SK-N-SH (cell line): ENCODE measurements around the gene ZNF25. TPM values are rescaled to one million over a fixed set of nuclear protein-coding genes. Genes with fewer than 3 reads are reported as not detected.
A peak's percentile ranks its signal among the peaks of the same experiment; 100 is the strongest.

ENCODE experiments used
- CTCF ChIA-PET: fragments of 300-600, 350-600 bp; formaldehyde crosslinking; extraction: SDS; loops from one replicate; lab custom pipeline; 2021; lab: Yijun Ruan, JAX
- POLR2A ChIA-PET: fragments of 350-600 bp; sonication (Branson Sonifier 250); formaldehyde crosslinking; extraction: SDS; loops from one replicate; lab custom pipeline; 2020; ENCODE audit warnings: antibody characterized with exemption, inconsistent platforms; lab: Yijun Ruan, JAX
- DNase-seq: peaks from one replicate; pipeline ENCODE4 v3.0.0; 2012
- H2AFZ ChIP-seq: fragments of 200-600 bp; sonication (generic); 2 replicates; pipeline ENCODE4 v1.8.1; 2016; ENCODE audit warnings: antibody characterized with exemption, mild to moderate bottlenecking, low read depth
- H3F3A ChIP-seq: fragments of 200-600 bp; sonication (generic); replicated peaks from 2 replicates; pipeline ENCODE3; 2016; ENCODE audit warnings: antibody characterized with exemption, mild to moderate bottlenecking; ENCODE audit not compliant: insufficient read depth
- H3K27ac ChIP-seq, 2 experiments: fragments of 200-500 bp in 1 of 2; fragments of 200-600 bp in 1 of 2; sonication (Bioruptor generic) in 1 of 2; sonication (generic), shearing (Covaris generic) in 1 of 2; 2 replicates each; pipeline versions ENCODE4 v1.5.1 to v1.6.1; 2014 to 2016; ENCODE audit warnings: low read depth in 2 of 2, inconsistent platforms in 1 of 2, low read length in 1 of 2, mild to moderate bottlenecking in 1 of 2, mixed read lengths in 1 of 2
- H3K27me3 ChIP-seq: fragments of 200-600 bp; sonication (generic), shearing (Covaris generic); 2 replicates; pipeline ENCODE4 v1.6.1; 2016; ENCODE audit warnings: mixed run types; ENCODE audit not compliant: insufficient read depth
- H3K36me3 ChIP-seq, 2 experiments: fragments of 200-500 bp in 1 of 2; fragments of 200-600 bp in 1 of 2; sonication (Bioruptor generic) in 1 of 2; sonication (generic) in 1 of 2; replicated peaks in 1 of 2; 2 replicates each; pipeline versions ENCODE3 to v1.5.1; 2014 to 2016; ENCODE audit warnings: low read length in 1 of 2, mild to moderate bottlenecking in 1 of 2; ENCODE audit not compliant: insufficient read depth in 2 of 2, control insufficient read depth in 1 of 2
- H3K4me1 ChIP-seq, 2 experiments: fragments of 200-500 bp in 1 of 2; fragments of 200-600 bp in 1 of 2; sonication (Bioruptor generic) in 1 of 2; sonication (generic), shearing (Covaris generic) in 1 of 2; 2 replicates each; pipeline versions ENCODE4 v1.5.1 to v1.6.1; 2014 to 2016; ENCODE audit warnings: low read depth in 1 of 2, low read length in 1 of 2, mixed run types in 1 of 2; ENCODE audit not compliant: insufficient read depth in 2 of 2, control insufficient read depth in 1 of 2
- H3K4me2 ChIP-seq: fragments of 200-600 bp; sonication (generic), shearing (Covaris generic); 2 replicates; pipeline ENCODE4 v1.6.1; 2017; ENCODE audit warnings: mixed run types
- H3K4me3 ChIP-seq, 2 experiments: fragments of 200-500 bp in 1 of 2; fragments of 200-600 bp in 1 of 2; sonication (Bioruptor generic) in 1 of 2; sonication (generic), shearing (Covaris generic) in 1 of 2; 2 replicates each; pipeline versions ENCODE4 v1.5.1 to v1.8.1; 2014 to 2016; ENCODE audit warnings: low read depth in 2 of 2, inconsistent platforms in 1 of 2, low read length in 1 of 2, mild to moderate bottlenecking in 1 of 2, mixed read lengths in 1 of 2, moderate library complexity in 1 of 2
- H3K79me2 ChIP-seq: fragments of 200-600 bp; sonication (generic); 2 replicates; pipeline ENCODE4 v1.8.1; 2017; ENCODE audit warnings: mild to moderate bottlenecking; ENCODE audit not compliant: insufficient read depth
- H3K9ac ChIP-seq: fragments of 200-600 bp; sonication (generic); 2 replicates; pipeline ENCODE4 v1.6.1; 2017; ENCODE audit warnings: mixed run types
- H3K9me2 ChIP-seq: fragments of 200-600 bp; sonication (generic); 2 replicates; pipeline ENCODE4 v1.6.1; 2017; ENCODE audit warnings: mixed run types
- H3K9me3 ChIP-seq: fragments of 200-600 bp; sonication (generic); 2 replicates; pipeline ENCODE4 v1.6.1; 2017; ENCODE audit warnings: mixed run types, mild to moderate bottlenecking, moderate library complexity
- H4K20me1 ChIP-seq: fragments of 200-600 bp; sonication (generic); 2 replicates; pipeline ENCODE4 v1.6.1; 2017; ENCODE audit warnings: mild to moderate bottlenecking, mixed run types; ENCODE audit not compliant: insufficient read depth
- CHD2 ChIP-seq: fragments of 150-350 bp; IDR thresholded peaks from 2 replicates; pipeline ENCODE4 v1.6.1; 2018; ENCODE audit warnings: low read length; ENCODE audit not compliant: partially characterized antibody
- FOSL2 ChIP-seq: IDR thresholded peaks from 2 replicates; pipeline ENCODE4 v1.4.0; 2012; ENCODE audit warnings: low read depth, mild to moderate bottlenecking, moderate library complexity, borderline replicate concordance
- FOXM1 ChIP-seq: IDR thresholded peaks from 2 replicates; pipeline ENCODE4 v1.4.0; 2012; ENCODE audit warnings: low read depth, mild to moderate bottlenecking
- GATA2 ChIP-seq: sonication (generic); formaldehyde crosslinking; IDR thresholded peaks from 2 replicates; pipeline ENCODE4 v1.5.0; 2020; ENCODE audit warnings: mild to moderate bottlenecking, missing genetic modification reagents
- JUND ChIP-seq: IDR thresholded peaks from 2 replicates; pipeline ENCODE4 v1.4.0; 2012
- MEF2A ChIP-seq: IDR thresholded peaks from 2 replicates; pipeline ENCODE4 v1.4.0; 2012; ENCODE audit warnings: low read depth, borderline replicate concordance
- MXI1 ChIP-seq: IDR thresholded peaks from 2 replicates; pipeline ENCODE4 v1.6.1; 2012; ENCODE audit warnings: mild to moderate bottlenecking, low read depth, low read length, improper control_type of control experiment
- NFIC ChIP-seq: IDR thresholded peaks from 2 replicates; pipeline ENCODE4 v1.4.0; 2012; ENCODE audit warnings: borderline replicate concordance
- POLR2AphosphoS5 ChIP-seq: IDR thresholded peaks from 2 replicates; pipeline ENCODE4 v1.6.1; 2012; ENCODE audit warnings: low read depth, low read length
- RCOR1 ChIP-seq: fragments of 150-350 bp; IDR thresholded peaks from 2 replicates; pipeline ENCODE4 v1.6.1; 2017; ENCODE audit warnings: antibody characterized with exemption, low read length
- RFX5 ChIP-seq: IDR thresholded peaks from 2 replicates; pipeline ENCODE4 v1.6.1; 2012; ENCODE audit warnings: mild to moderate bottlenecking, improper control_type of control experiment, low read length
- SIN3A ChIP-seq: IDR thresholded peaks from 2 replicates; pipeline ENCODE4 v1.6.1; 2012; ENCODE audit warnings: low read depth, mild to moderate bottlenecking, low read length, moderate library complexity, borderline replicate concordance
- SMC3 ChIP-seq: IDR thresholded peaks from 2 replicates; pipeline ENCODE4 v1.6.1; 2012; ENCODE audit warnings: low read depth, low read length, improper control_type of control experiment
- TEAD4 ChIP-seq: IDR thresholded peaks from 2 replicates; pipeline ENCODE4 v1.4.0; 2012; ENCODE audit warnings: mild to moderate bottlenecking, borderline replicate concordance; ENCODE audit not compliant: insufficient read depth
- YY1 ChIP-seq: IDR thresholded peaks from 2 replicates; pipeline ENCODE4 v1.4.0; 2012; ENCODE audit warnings: low read depth, mild to moderate bottlenecking
- WGBS: methylation state at CpG from one replicate; pipeline ENCODE4 v1.1.6; 2017; ENCODE audit warnings: low lambda C conversion rate; 5-methylcytosine and 5-hydroxymethylcytosine counted together
- polyA plus RNA-seq, 3 experiments: library from polyadenylated mRNA; depleted of rRNA; stranded (reverse); fragments of >200 nt; gene quantifications; 2 replicates each; pipeline ENCODE4 v1.2.3, GENCODE V29; 2012
- TF ChIP-seq, protein P1 (sequence below): IDR thresholded peaks from 2 replicates; pipeline ENCODE4 v1.4.0; 2012; ENCODE audit warnings: low read depth, borderline replicate concordance
- TF ChIP-seq, protein P2 (sequence below): fragments of 150-350 bp; IDR thresholded peaks from 2 replicates; pipeline ENCODE4 v1.6.1; 2016; ENCODE audit warnings: mild to moderate bottlenecking, low read depth, low read length
- TF ChIP-seq, protein P3 (sequence below): IDR thresholded peaks from 2 replicates; pipeline ENCODE4 v1.4.0; 2012; ENCODE audit warnings: low read depth

Gene ZNF25
- polyA plus RNA-seq, 1 of the 3 experiments (the other 2 are of a cell fraction), result 3.6 TPM

DNA sequence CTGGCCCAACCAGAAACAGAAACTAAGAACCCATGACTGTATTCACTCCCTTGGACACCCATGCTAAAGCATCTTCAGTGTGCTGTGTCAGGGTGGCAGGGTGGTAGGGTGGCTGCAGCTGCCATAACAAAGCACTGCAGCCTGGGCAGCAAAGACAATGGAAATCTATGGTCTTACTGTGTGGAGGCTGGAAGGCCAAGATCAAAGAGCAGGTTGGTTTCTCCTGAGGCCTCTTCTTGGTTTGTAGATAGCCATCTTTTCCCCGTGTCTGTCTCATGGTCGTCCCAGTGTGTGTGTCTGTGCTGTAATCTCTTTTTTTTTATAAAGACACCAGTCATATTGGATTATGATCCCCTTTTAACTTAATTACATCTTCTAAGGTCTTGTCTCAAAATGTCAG lies 15.2 kb upstream of the ZNF25 start (continued):
- TF ChIP-seq, protein P1, sequence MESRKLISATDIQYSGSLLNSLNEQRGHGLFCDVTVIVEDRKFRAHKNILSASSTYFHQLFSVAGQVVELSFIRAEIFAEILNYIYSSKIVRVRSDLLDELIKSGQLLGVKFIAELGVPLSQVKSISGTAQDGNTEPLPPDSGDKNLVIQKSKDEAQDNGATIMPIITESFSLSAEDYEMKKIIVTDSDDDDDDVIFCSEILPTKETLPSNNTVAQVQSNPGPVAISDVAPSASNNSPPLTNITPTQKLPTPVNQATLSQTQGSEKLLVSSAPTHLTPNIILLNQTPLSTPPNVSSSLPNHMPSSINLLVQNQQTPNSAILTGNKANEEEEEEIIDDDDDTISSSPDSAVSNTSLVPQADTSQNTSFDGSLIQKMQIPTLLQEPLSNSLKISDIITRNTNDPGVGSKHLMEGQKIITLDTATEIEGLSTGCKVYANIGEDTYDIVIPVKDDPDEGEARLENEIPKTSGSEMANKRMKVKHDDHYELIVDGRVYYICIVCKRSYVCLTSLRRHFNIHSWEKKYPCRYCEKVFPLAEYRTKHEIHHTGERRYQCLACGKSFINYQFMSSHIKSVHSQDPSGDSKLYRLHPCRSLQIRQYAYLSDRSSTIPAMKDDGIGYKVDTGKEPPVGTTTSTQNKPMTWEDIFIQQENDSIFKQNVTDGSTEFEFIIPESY, result no peak
- no peak for TF ChIP-seq CHD2

DNA sequence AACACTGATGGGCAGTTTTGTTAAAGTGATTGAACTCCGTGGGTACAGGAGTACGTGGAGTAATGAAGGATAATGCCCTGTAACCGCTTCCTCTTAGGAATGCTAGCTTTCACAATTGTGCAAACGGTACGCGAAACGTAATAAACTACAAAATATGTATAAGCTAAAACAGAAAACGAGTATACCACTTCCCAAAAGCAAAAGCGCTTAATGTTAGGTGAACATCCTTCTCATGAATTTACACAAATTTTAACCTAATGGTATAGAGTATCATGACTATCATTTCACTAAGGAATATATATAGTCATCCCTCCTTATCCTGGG lies 395 bp upstream of the ZNF25 start:
- Histone ChIP-seq H3K4me2 (peak overlapping the region; percentile 97), H3K79me2 (peaks cover 35% of the 10 kb centered on the region), H3K27me3 (no peaks in the 10 kb centered on the region), H3F3A (peaks cover 9% of the 10 kb centered on the region), H3K36me3 (no peaks in the 10 kb centered on the region), H4K20me1 (no peaks in the 10 kb centered on the region), H3K4me1 (no peaks in the 10 kb centered on the region; a peak in 2 of 4 replicates), H3K27ac (peak overlapping the region in 1 of 2 experiments; percentile 64; a peak in 1 of 4 replicates), H3K9ac (peak overlapping the region; percentile 56; the same call in 1 of the 2 replicates), H3K9me3 (0 out of 2 replicates have a peak, but pooled peaks cover 6% of the 10 kb centered on the region), H3K4me3 (peak overlapping the region; percentile 76 to 90), H2AFZ (peak overlapping the region; percentile 93), H3K9me2 (no peaks in the 10 kb centered on the region)
- no peak for DNase-seq
- ChIA-PET CTCF (interaction anchor here (0.6 to 1.2 kb wide), 16 partner anchors 8 to 120 kb away, joined by 3 to 10 read pairs (median 4); partner anchors contain the start of genes ZNF248, ZNF33A and ZNF37A), POLR2A (interaction anchor here (1.2 to 1.3 kb wide), 3 partner anchors 27 to 119 kb away, joined by 3 to 7 read pairs (median 3); partner anchors contain the start of genes ZNF248 and ZNF33A)
- TF ChIP-seq NFIC, result no peak
- TF ChIP-seq MXI1, result no peak
- TF ChIP-seq TEAD4, result no peak
- no peak for TF ChIP-seq RCOR1
- TF ChIP-seq YY1, result no peak
- no peak for TF ChIP-seq JUND
- no peak for TF ChIP-seq SIN3A
- WGBS, result 5% methylated on average over 9 of the region's 9 CpGs

DNA sequence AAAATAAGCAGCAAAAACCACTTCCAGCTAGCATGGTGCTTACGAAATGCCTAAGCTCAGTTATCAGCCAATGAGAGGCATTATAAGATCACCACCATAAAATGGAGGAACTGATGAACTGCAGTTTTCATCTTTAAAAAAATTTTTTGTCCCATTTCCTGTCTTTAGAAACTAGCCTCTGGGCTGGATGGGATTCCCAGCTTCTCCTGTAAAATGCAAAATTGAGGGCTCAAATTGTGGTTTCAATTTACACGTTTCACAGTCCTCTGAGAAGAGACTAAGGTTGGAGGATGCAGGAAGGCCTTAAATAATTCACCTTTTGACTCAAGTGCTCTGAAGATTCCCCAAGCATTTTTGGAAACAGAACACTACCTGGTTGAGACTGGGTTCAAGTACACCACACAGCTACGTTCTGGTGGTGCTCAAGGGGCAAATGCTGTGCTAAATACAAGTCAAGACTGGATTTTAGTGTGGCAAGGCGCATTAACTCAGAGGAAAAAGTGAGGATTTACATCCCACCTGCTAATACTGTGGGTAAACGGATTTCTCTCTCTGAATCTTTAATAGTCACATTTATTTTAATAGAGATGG lies 951 bp downstream of the ZNF25 start:
- H3K4me3 ChIP-seq, result peak overlapping the region; percentile 76 to 90
- H3K79me2 ChIP-seq, result peaks cover 35% of the 10 kb centered on the region
- peak overlapping the region; percentile 97 for H3K4me2 ChIP-seq
- H3K9me3 ChIP-seq, result 0 out of 2 replicates have a peak, but pooled peaks cover 6% of the 10 kb centered on the region
- ChIA-PET CTCF (interaction anchor here (0.7 to 1.7 kb wide), 6 partner anchors 11 to 428 kb away, joined by 3 to 7 read pairs (median 4); partner anchors contain the start of gene ZNF33A), POLR2A (interaction anchor here (1.4 kb wide), 1 partner anchor 35 kb away, joined by 5 read pairs; the partner anchor contains the start of gene ZNF33A)
- DNase-seq, result peak; percentile 14
- TF ChIP-seq FOXM1 (no peak), FOSL2 (no peak), RFX5 (no peak), NFIC (no peak), RCOR1 (no peak), GATA2 (CRISPR knock-in tag) (no peak), SMC3 (no peak), MEF2A (no peak), SIN3A (no peak), POLR2AphosphoS5 (no peak)
- TF ChIP-seq, protein P2, sequence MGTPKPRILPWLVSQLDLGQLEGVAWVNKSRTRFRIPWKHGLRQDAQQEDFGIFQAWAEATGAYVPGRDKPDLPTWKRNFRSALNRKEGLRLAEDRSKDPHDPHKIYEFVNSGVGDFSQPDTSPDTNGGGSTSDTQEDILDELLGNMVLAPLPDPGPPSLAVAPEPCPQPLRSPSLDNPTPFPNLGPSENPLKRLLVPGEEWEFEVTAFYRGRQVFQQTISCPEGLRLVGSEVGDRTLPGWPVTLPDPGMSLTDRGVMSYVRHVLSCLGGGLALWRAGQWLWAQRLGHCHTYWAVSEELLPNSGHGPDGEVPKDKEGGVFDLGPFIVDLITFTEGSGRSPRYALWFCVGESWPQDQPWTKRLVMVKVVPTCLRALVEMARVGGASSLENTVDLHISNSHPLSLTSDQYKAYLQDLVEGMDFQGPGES, result no peak
- TF ChIP-seq, protein P3, sequence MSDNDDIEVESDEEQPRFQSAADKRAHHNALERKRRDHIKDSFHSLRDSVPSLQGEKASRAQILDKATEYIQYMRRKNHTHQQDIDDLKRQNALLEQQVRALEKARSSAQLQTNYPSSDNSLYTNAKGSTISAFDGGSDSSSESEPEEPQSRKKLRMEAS, result no peak
- TF ChIP-seq, protein P1, result no peak
- H3K27ac ChIP-seq, result peak overlapping the region; percentile 74 to 89
- H3K9me2 ChIP-seq, result no peaks in the 10 kb centered on the region
- H3K27me3 ChIP-seq, result no peaks in the 10 kb centered on the region
- H3K9ac ChIP-seq, result peak overlapping the region; percentile 86
- peaks cover 2 to 7% of the 10 kb centered on the region in 2 experiments for H3K36me3 ChIP-seq
- 29% methylated on average over 5 of the region's 5 CpGs for WGBS
- H4K20me1 ChIP-seq, result no peaks in the 10 kb centered on the region
- H3K4me1 ChIP-seq, result no peaks in the 10 kb centered on the region; a peak in 2 of 4 replicates
- H2AFZ ChIP-seq, result peak overlapping the region; percentile 95
- peaks cover 9% of the 10 kb centered on the region for H3F3A ChIP-seq
